HT-29 (cell line): Measurements from ENCODE around the gene ADPRH. TPM values are rescaled to one million over a fixed set of nuclear protein-coding genes. Genes with fewer than 3 reads are reported as not detected.
A peak's percentile ranks its signal among the peaks of the same experiment; 100 is the strongest.
"Not testable (repeated sequence)": the region's sequence is repeated elsewhere in the genome, so short reads cannot be mapped to it uniquely, and the experiment has no call there.

ENCODE experiments used
- DNase-seq: peaks from one replicate; pipeline ENCODE4 v3.0.0-alpha.2; 2015; ENCODE audit warnings: low spot score
- total RNA-seq: library from RNA; depleted of rRNA; stranded (reverse); fragments of >200 nt; shearing (Covaris generic); gene quantifications from 2 replicates; pipeline ENCODE4 v1.2.3, GENCODE V29; 2014; rRNA removed

The ADPRH gene
- 0.65 and 1.0 TPM in 2 replicates for total RNA-seq

- peak; percentile 66 for DNase-seq
Measured at GRCh38 chr3:119579366-119580066, at the start of gene ADPRH. Gene ADPRH (plus strand): TSS chr3:119579492. CDS start chr3:119582170, 2,678 bp downstream.

- DNase-seq, result no peak
Measured at GRCh38 chr3:119529883-119530282, 49.4 kb upstream of the ADPRH start.

- no peak for DNase-seq
Measured at GRCh38 chr3:119530456-119530855, 48.8 kb upstream of the ADPRH start.

GRCh38 chr3:119531151-119531550 is 48.1 kb upstream of the ADPRH start:
- DNase-seq, result no peak

DNA sequence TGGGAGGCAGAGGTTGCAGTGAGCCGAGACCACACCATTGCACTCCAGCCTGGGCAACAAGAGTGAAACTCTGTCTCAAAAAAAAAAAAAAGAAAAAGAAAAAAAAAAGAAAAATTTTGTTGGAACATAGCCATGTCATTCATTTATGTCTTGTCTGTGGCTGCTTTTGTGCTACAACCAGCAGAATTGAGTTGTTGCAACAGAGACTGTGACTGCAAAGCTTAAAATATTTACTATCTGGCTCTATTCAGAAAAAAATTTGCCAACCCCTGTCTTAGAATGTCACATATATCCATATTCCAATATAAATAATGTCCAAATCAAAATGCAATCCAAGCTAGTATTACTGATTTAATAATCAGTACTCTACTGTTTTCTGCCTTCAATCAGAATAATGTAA is 45.0 kb upstream of the ADPRH start:
- DNase-seq, result no peak

DNA sequence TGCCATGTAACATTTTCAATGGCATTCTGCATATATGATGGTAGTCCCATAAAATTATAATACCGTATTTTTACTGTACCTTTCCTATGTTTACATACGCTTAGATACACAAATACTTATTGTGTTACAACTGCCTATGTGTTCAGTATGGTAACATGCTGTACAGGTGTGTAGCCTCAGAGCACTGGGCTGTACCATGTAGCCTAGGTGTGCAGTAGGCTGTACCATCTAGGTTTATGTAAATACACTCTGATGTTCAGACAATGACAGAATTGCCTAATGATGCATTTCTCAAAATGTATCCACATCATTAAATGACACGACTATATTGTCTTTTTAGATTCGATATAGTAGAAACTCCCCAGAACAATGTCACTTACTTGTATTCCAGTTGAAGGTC is 42.5 kb upstream of the ADPRH start:
- peak; percentile 7 for DNase-seq

DNA sequence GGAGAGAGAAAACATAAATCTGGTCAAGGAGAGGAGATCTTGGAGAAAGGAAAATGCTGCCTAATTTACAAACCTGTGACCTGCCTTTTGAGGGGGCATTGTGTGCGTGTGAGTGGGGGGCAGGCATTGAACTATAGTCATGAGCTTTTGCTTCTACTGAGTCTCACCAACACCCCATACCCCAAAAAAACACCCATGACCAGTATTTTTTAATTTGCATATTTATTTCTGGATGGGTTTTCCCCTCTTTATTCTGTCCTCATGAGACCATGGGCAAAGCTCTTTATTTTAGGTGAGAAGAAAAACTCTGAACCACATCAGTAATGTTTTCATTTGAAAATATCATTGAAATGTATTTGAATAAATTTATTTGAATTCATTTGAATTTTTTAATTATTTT is 40.5 kb upstream of the ADPRH start:
- no peak for DNase-seq

- DNase-seq, result no peak
Measured at GRCh38 chr3:119541547-119541946, 37.7 kb upstream of the ADPRH start.

- no peak for DNase-seq
Measured at GRCh38 chr3:119542168-119542767, 37.0 kb upstream of the ADPRH start.

- DNase-seq, result no peak
Measured at GRCh38 chr3:119543147-119543546, 36.1 kb upstream of the ADPRH start.

GRCh38 chr3:119547227-119547626 is 32.1 kb upstream of the ADPRH start:
- no peak for DNase-seq

GRCh38 chr3:119548341-119548740 is 31.0 kb upstream of the ADPRH start:
- DNase-seq, result no peak

DNA sequence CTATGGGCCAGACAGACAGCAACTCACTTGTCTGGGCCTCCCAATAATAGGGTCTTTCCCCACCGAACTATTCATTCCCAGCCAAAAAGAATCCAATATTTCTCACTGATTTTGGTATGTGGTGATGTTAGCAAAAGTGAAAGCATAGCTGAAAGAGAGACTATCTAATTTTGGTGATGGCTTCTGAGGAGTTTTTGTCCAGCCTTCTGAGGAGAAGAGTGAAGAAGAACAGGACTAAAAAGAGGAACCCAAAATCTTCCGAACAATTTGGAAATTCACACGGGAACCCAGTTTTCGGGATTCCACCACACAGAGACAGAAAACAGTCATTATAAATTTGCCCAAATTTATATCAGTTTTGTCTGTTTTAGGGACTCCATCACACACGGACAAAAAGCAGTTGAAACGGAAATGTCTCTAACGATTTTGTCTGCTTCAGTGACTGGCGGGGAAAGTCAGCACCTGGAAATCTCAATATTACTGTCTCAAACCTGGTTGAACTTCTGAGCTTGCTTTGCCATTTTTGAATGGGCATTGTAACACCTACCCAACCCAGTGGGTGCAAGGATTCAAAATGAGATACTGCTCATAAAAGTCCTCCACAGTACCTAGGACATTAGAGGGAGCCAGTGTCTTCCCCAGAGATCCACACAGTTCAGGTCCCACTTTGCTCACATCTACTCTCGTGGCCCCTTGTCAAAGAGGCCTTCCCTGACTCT is 28.9 kb upstream of the ADPRH start:
- DNase-seq, result no peak

DNA sequence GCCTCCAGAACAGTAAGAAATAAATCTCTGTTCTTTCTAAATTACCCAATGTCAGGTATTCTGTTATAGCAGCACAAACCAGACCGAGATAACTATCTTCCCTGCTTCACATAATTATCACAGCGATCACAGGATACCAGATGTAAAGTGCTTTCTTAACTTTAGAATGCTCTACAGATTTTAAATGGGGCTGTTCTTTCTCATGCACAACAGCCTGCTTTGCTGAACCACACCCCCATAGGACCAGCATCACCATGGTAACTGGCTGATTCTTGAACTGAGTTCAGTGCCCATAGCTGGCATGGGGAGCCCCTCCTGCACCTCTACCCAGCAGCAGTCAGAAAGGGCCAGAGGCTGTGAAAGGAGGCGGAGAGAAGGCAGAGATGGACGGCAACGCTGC is 27.7 kb upstream of the ADPRH start:
- no peak for DNase-seq

- not testable (repeated sequence) for DNase-seq
Measured at GRCh38 chr3:119552928-119553327, 26.4 kb upstream of the ADPRH start.

DNA sequence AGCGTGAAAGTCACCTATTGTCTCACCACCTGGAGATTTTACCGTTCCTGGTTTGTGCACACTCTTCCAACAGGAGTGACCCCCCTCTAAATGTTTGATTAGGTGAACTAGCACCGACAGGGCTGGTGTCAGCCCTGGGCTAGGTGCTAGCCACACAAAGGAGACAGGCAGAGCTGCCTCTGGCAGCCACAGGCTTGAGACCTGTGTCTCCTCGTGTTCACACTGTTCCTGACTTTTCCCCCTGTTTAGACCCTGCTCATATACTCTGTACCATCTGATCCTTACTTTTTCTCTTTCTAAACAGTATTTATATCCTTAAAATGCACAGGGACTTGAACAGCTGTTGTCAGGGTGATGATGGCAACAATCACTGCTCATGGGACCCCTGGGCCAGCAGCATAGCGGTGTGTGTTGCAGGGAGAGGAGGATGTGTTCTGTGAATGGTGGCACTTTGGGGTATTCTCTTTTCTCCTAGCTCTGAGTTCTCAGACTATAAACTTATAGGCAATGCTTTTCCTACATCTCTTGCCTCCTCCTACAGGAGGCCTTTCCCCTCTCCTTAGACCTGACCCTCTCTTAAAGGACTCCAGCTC is 25.4 kb upstream of the ADPRH start:
- DNase-seq, result no peak

- DNase-seq, result no peak
Measured at GRCh38 chr3:119555309-119555735, 24.0 kb upstream of the ADPRH start.

- no peak for DNase-seq
Measured at GRCh38 chr3:119555929-119556328, 23.4 kb upstream of the ADPRH start.

DNA sequence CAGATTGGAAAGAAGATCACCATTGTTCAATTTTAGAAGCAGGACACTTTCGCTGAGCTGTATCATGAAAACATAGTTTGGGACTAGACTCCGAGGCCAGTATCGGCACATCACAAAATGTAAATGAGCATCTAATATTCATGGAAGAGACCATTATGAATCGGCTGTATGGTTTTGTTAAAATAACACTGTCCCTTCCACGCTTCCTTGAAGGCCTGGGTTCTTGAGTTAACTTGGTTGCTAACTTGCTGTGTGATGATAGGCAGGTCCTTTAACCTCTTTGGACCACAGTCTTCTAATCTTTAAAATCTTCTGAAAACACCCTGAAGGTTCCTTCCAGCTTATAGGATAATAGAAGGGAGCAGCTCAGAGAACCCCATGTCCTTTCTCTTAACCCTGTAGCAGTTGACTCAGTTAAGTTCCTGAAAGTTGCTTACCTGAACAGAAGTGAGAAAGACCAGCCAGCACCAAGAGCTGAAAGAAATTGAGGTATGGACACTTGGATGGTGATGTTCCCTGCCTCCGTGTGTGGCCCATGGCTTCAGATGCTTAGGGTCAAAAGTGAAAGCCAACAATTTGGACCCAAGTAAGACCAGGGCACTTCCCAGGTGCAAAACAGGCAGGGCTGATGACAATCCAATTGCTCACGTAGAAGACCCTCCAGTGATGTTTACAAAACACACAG is 22.0 kb upstream of the ADPRH start:
- DNase-seq, result no peak

- DNase-seq, result no peak
Measured at GRCh38 chr3:119557877-119558269, 21.4 kb upstream of the ADPRH start.

GRCh38 chr3:119558626-119559317 is 20.5 kb upstream of the ADPRH start:
- no peak for DNase-seq
